C4-2B (cell line): ENCODE results near the gene CHST9.

Experiments used
- ZFX ChIP-seq: fragments of 450-650 bp; IDR thresholded peaks from 2 replicates; pipeline ENCODE4 v1.6.1; 2017
- TF ChIP-seq, protein P1 (sequence below): fragments of 450-650 bp; conservative IDR thresholded peaks from 2 replicates; pipeline ENCODE4 v1.5.1; 2017; ENCODE audit warnings: mild to moderate bottlenecking

DNA sequence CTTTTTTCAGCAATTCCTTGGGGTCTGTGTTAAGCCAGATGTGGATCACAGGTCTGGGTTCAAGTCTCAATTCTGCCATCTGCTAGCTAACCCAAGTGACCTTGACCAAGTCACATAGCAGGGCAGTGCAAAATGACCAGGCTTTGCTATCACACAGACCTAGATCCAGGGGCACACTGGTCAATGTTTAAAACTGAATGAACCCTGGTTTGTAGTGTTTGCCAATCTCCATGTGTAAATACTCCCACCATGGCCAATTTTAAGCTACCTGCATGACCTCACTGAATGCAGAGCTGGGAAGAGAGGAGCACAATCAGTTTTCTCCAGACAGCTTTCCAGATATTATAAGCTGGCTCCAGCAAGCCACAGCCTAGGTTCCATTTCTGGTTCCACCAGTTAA, 142.9 kb downstream of the CHST9 start:
- TF ChIP-seq, protein P1, sequence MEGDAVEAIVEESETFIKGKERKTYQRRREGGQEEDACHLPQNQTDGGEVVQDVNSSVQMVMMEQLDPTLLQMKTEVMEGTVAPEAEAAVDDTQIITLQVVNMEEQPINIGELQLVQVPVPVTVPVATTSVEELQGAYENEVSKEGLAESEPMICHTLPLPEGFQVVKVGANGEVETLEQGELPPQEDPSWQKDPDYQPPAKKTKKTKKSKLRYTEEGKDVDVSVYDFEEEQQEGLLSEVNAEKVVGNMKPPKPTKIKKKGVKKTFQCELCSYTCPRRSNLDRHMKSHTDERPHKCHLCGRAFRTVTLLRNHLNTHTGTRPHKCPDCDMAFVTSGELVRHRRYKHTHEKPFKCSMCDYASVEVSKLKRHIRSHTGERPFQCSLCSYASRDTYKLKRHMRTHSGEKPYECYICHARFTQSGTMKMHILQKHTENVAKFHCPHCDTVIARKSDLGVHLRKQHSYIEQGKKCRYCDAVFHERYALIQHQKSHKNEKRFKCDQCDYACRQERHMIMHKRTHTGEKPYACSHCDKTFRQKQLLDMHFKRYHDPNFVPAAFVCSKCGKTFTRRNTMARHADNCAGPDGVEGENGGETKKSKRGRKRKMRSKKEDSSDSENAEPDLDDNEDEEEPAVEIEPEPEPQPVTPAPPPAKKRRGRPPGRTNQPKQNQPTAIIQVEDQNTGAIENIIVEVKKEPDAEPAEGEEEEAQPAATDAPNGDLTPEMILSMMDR = no peak
- TF ChIP-seq ZFX = no peak
